ENCODE results near the gene TSPAN11. TPM values are rescaled to one million over a fixed set of nuclear protein-coding genes. Genes with fewer than 3 reads are reported as not detected.

Gene TSPAN11
- total and polyA plus RNA-seq, 9 donors = 0.33 to 2.8 (median 1.5) TPM

GRCh38 chr12:31019976-31020375 lies 93.4 kb downstream of the TSPAN11 start:
- 87 to 90% (median 88%) methylated on average over 14 of the region's 14 CpGs for WGBS, 3 donors
- intact Hi-C loops (cut with DNase I) = no loop called here

GRCh38 chr12:31020385-31021166 lies 94.0 kb downstream of the TSPAN11 start:
- DNase-seq = peak in 1 of 5 donors; percentile 4

More at GRCh38 chr12:31019976-31020375, 93.4 kb downstream of the TSPAN11 start:
- Histone ChIP-seq H3K4me3 (no peak overlapping the region), H3K4me1 (ENCODE audit: insufficient read depth) (no peaks in the 10 kb centered on the region), H3K9me3 (no peaks in the 10 kb centered on the region), H3K27ac (no peak overlapping the region), H3K36me3 (no peaks in the 10 kb centered on the region), H3K27me3 (no peaks in the 10 kb centered on the region)
- peak in 1 of 5 donors; percentile 4 for DNase-seq
- no peak for TF ChIP-seq EP300 (IDR thresholded peaks at IDR 0.05)
- TF ChIP-seq CTCF (IDR thresholded peaks at IDR 0.05) = no peak
- no peak for TF ChIP-seq POLR2A (IDR thresholded peaks at IDR 0.05)

GRCh38 chr12:31021181-31021580 lies 94.6 kb downstream of the TSPAN11 start:
- H3K4me3 ChIP-seq = no peak overlapping the region
- no peaks in the 10 kb centered on the region for H3K27me3 ChIP-seq
- TF ChIP-seq POLR2A (IDR thresholded peaks at IDR 0.05) = no peak
- no peak for TF ChIP-seq CTCF (IDR thresholded peaks at IDR 0.05)
- TF ChIP-seq EP300 (IDR thresholded peaks at IDR 0.05) = no peak
- H3K36me3 ChIP-seq = no peaks in the 10 kb centered on the region
- no peaks in the 10 kb centered on the region for H3K9me3 ChIP-seq
- intact Hi-C loops (cut with DNase I) = no loop called here
- WGBS, 3 donors = 77 to 81% (median 79%) methylated on average over 3 of the region's 3 CpGs
- H3K4me1 ChIP-seq (ENCODE audit: insufficient read depth) = no peaks in the 10 kb centered on the region
- peak in 1 of 5 donors; percentile 0 for DNase-seq
- H3K27ac ChIP-seq = no peak overlapping the region

More at GRCh38 chr12:31020385-31021166, 94.0 kb downstream of the TSPAN11 start:
- Histone ChIP-seq H3K27me3 (no peaks in the 10 kb centered on the region), H3K4me1 (ENCODE audit: insufficient read depth) (no peaks in the 10 kb centered on the region), H3K9me3 (no peaks in the 10 kb centered on the region), H3K36me3 (no peaks in the 10 kb centered on the region), H3K27ac (no peak overlapping the region), H3K4me3 (no peak overlapping the region)
- 84 to 86% (median 84%) methylated on average over 11 of the region's 11 CpGs for WGBS, 3 donors
- TF ChIP-seq POLR2A (IDR thresholded peaks at IDR 0.05) = no peak
- no peak for TF ChIP-seq CTCF (IDR thresholded peaks at IDR 0.05)
- no peak for TF ChIP-seq EP300 (IDR thresholded peaks at IDR 0.05)
- intact Hi-C loops (cut with DNase I) = no loop called here

- intact Hi-C loops (cut with DNase I) = no loop called here
- Histone ChIP-seq H3K4me1 (ENCODE audit: insufficient read depth) (no peaks in the 10 kb centered on the region), H3K27ac (no peak overlapping the region), H3K27me3 (no peaks in the 10 kb centered on the region), H3K9me3 (no peaks in the 10 kb centered on the region), H3K36me3 (no peaks in the 10 kb centered on the region), H3K4me3 (no peak overlapping the region)
- TF ChIP-seq POLR2A (IDR thresholded peaks at IDR 0.05) = no peak
- TF ChIP-seq EP300 (IDR thresholded peaks at IDR 0.05) = no peak
- TF ChIP-seq CTCF (IDR thresholded peaks at IDR 0.05) = no peak
- 22 to 56% (median 39%) methylated on average over 4 of the region's 4 CpGs for WGBS, 3 donors
- DNase-seq = no peak
These were observed 95.4 kb downstream of the TSPAN11 start for GRCh38 chr12:31021809-31022494.

All from ovary (tissue), 9 donors.